ENCODE measurements around the gene SPINDOC.
A peak's percentile ranks its signal among the peaks of the same experiment; 100 is the strongest.
"Not testable (repeated sequence)": the region's sequence is repeated elsewhere in the genome, so short reads cannot be mapped to it uniquely, and the experiment has no call there.

SPINDOC gene

DNA sequence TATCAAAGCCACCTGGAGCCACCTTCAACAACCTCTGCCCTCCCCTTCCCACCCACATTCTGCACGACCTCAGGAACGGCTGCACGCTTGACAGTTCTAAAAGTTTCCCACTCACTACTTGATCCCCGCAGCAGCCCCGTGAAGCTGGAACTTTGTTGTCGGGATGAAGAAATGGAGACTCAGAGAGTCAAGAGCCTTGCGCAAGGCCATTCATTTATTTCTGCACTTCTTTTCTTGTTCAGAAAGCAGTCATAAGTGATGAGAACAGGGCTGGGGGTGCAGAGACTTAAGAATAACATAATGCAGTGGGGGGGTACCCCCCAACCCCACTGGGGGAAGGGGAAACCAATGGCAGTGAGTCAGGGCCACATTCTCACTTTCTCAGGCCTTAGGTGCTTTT is 42.5 kb upstream of the SPINDOC start:
- Mint-ChIP-seq H3K27ac (no peak overlapping the region), H3K9me3 (no peaks in the 10 kb centered on the region), H3K4me1 (peaks cover 4% of the 10 kb centered on the region), H3K4me3 (no peak overlapping the region), H3K36me3 (no peaks in the 10 kb centered on the region), H3K27me3 (peaks cover 2% of the 10 kb centered on the region)
- no peak for DNase-seq (ENCODE audit: low spot score in 2 of 2)
- ATAC-seq (ENCODE audit: low read depth): no peak

DNA sequence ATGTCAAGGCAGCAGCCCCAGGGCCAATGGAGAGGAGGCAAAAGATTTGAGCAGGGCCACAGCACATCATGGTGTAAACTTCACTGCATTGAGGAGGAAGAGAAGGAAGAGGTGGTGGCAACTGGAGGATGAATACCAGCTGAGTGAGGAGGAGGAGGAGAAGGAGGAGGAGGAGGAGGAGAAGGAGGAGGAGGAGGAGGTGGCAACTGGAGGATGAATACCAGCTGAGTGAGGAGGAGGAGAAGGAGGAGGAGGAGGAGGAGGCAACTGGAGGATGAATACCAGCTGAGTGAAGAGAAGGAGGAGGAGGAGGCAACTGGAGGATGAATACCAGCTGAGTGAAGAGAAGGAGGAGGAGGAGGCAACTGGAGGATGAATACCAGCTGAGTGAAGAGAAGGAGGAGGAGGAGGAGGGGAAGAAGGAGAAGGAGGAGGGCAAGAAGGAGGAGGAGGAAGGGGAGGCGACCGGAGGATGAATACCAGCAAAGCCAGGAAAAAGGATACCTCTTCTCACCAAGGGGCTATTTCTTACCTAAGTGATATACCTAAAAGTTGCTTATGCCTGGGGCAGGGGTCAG is 41.4 kb upstream of the SPINDOC start:
- not testable (repeated sequence) for H3K27ac Mint-ChIP-seq; H3K36me3 Mint-ChIP-seq; H3K4me3 Mint-ChIP-seq; H3K27me3 Mint-ChIP-seq; H3K9me3 Mint-ChIP-seq; ATAC-seq (ENCODE audit: low read depth); H3K4me1 Mint-ChIP-seq; DNase-seq (ENCODE audit: low spot score in 2 of 2)

DNA sequence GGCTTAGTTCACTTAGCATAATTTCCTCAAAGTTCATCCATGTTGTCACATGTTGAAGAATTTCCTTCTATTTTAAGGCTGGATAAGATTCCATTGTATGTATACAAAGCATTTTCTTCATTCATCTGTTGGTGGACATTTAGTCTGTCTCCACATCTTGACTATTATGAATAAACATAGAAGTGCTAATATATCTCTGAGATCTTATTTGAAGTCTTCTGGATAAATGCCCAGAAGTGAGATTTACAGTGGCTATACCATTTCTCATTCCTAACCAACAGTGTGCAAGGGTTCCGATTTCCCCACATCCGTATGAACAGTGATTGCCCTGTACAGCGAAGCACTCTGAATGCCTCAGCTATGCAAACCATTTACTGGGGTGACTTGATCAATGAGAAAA is 38.1 kb upstream of the SPINDOC start:
- ATAC-seq (ENCODE audit: low read depth) (no peak), DNase-seq (ENCODE audit: low spot score in 2 of 2) (no peak)
- Mint-ChIP-seq H3K36me3 (no peaks in the 10 kb centered on the region), H3K4me3 (no peak overlapping the region), H3K27me3 (peaks cover 2% of the 10 kb centered on the region), H3K9me3 (no peaks in the 10 kb centered on the region), H3K4me1 (no peaks in the 10 kb centered on the region), H3K27ac (no peak overlapping the region)

DNA sequence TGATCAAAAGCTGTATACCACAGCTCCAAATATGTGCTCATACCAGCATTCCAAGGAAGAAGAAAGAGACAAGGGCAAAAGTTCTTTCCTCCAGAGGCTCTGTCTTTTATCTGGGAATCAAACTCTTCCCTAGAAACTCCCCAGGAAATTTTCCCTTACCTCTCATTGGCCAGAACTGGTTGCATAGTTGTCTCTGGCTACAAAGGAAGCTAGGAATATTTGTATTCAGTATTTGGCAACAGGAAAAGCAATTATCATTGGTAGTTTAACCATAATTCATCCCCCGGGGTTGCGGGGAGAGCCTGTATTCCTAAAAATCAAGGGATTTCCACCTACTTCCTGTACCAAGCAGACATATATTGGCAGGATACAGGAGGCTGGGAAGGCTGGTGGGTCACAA is 34.2 kb upstream of the SPINDOC start:
- DNase-seq (ENCODE audit: low spot score in 2 of 2) (no peak), ATAC-seq (ENCODE audit: low read depth) (no peak)
- Mint-ChIP-seq H3K27me3 (no peaks in the 10 kb centered on the region), H3K36me3 (no peaks in the 10 kb centered on the region), H3K27ac (no peak overlapping the region), H3K4me1 (no peaks in the 10 kb centered on the region), H3K9me3 (no peaks in the 10 kb centered on the region), H3K4me3 (no peak overlapping the region)

DNA sequence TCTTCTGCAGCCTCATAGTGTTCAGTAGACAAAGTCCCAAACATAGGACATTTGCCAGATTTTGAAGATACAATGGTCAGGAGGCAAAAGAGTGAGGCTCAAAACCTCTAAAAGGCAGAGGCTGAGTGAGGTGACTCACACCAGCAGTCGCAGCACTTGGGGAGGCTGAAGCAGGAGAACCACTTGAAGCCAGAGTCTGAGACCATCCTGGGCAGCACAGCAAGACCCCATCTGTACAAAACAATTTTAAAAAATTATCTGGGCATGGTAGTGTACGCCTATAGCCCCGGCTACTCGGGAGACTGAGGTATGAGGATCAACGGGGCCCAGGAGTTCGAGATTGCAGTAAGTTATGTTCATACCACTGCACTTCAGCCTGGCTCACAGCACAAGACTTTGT is 30.5 kb upstream of the SPINDOC start:
- no peak overlapping the region for H3K27ac Mint-ChIP-seq
- ATAC-seq (ENCODE audit: low read depth): no peak
- H3K4me1 Mint-ChIP-seq: peaks cover 9% of the 10 kb centered on the region
- no peaks in the 10 kb centered on the region for H3K36me3 Mint-ChIP-seq
- H3K27me3 Mint-ChIP-seq: peaks cover 4% of the 10 kb centered on the region
- no peak for DNase-seq (ENCODE audit: low spot score in 2 of 2)
- no peak overlapping the region for H3K4me3 Mint-ChIP-seq
- no peaks in the 10 kb centered on the region for H3K9me3 Mint-ChIP-seq

DNA sequence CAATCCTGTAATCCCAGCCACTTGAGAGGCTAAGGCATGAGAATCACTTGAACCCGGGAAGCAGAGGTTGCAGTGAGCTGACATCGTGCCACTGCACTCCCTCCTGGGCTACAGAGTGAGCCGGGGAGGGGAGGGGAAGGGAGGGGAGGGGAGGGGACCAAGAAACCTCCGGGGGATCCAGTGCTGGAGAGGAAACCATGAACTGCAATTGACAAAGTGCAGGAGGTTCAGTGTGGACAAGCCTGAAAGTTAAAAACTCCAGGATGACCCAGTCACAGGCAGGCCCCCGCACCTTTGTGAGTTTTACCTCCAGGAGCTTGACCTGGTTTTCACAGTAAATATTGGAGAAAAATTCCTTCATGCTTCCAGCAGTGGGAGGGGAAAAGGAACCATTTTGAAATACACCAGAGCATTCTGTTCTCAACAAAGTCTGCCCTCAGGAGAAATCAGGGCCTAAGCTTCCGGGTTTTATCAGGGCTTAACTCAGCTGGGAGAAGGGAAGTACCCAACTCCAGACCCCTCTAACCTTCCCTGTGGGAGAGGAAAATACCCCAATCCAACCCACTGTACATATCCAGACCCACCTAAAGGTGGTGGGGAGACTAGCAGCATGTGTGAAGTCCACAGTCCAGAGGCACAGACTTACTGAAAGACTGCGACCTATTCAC is 29.2 kb upstream of the SPINDOC start:
- Mint-ChIP-seq H3K9me3 (no peaks in the 10 kb centered on the region), H3K27ac (no peak overlapping the region), H3K36me3 (no peaks in the 10 kb centered on the region), H3K4me1 (peaks cover 9% of the 10 kb centered on the region), H3K27me3 (peaks cover 4% of the 10 kb centered on the region), H3K4me3 (no peak overlapping the region)
- no peak for DNase-seq (ENCODE audit: low spot score in 2 of 2)
- no peak for ATAC-seq (ENCODE audit: low read depth)

DNA sequence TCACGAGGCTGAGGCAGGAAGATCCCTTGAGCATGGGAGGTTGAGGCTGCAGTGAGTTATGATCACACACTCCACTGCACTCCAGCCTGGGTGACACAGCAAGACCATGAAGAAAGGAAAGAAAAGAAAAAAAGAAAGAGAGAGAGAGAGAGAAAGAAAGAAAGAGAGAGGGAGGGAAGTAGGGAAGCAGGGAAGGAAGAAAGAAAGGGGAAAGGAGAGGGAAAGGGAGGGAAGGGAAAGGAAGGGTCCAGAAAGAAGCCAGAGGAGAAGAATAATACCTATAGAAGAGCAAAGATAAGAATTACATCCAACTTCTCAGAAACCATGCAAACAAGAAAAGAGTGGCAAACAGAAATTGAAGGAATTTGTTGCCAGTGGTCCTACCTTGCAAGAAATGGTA is 27.4 kb upstream of the SPINDOC start:
- Mint-ChIP-seq H3K4me3 (no peak overlapping the region), H3K36me3 (no peaks in the 10 kb centered on the region), H3K27me3 (peaks cover 4% of the 10 kb centered on the region), H3K9me3 (peaks cover 2% of the 10 kb centered on the region), H3K27ac (no peak overlapping the region), H3K4me1 (peaks cover 12% of the 10 kb centered on the region)
- DNase-seq (ENCODE audit: low spot score in 2 of 2) (no peak), ATAC-seq (ENCODE audit: low read depth) (no peak)

DNA sequence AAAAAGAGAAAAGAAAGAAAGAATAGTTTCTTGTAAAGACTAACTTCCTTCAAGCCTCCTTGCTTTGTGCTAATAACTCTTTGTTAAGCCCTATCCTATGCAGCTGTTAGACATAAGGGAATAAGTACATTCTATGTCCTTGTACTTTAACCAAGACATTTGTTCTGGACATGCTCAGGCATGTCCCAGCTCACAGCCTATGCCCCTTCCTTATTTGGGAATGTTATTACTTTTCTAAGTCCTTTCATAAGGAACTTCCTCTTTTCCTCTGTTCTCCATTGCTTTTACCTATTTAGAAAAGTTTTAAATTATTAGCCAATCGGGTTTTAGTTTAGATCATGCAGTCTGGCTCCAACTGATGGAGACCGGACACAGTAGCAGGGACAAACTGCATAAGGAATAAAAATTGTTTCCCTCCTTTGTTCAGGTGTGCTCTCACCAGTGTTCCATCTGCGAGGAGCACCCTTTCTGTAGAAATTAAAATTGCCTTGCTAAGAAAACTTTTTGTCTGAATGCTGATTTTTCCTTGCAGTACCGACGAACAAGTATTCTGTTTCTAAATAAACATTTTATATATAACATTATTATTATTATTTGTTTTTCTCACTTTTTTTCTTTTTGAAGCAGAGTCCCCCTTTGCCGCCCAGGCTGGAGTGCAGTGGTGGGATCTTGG is 21.6 kb upstream of the SPINDOC start:
- H3K27ac Mint-ChIP-seq: no peak overlapping the region
- H3K9me3 Mint-ChIP-seq: peaks cover 9% of the 10 kb centered on the region
- ATAC-seq (ENCODE audit: low read depth): no peak
- no peak overlapping the region for H3K4me3 Mint-ChIP-seq
- H3K27me3 Mint-ChIP-seq: peaks cover 6% of the 10 kb centered on the region
- no peak for DNase-seq (ENCODE audit: low spot score in 2 of 2)
- H3K4me1 Mint-ChIP-seq: peaks cover 3% of the 10 kb centered on the region
- H3K36me3 Mint-ChIP-seq: peaks cover 3% of the 10 kb centered on the region

DNA sequence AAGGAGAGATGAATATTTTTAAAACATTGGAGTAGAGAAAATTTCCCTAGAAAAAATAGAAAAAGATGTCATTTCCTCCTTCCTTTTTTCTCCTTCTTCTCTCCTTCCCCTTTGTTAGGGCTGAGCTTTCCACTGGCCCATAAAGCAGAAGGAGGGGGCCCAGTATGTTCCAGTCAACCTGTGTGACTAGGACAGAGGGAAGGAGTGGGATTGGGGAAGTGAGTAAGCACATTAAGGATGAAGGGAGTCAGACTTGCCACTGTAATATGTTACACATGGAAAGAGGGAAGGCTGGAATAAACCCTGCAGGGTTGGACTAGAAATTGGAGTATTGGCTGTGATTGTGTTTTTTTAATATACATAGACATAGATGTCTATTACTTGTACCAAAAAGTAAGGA is 20.1 kb upstream of the SPINDOC start:
- ATAC-seq (ENCODE audit: low read depth) (no peak), DNase-seq (ENCODE audit: low spot score in 2 of 2) (no peak)
- Mint-ChIP-seq H3K27ac (no peak overlapping the region), H3K4me1 (peaks cover 3% of the 10 kb centered on the region), H3K36me3 (peaks cover 3% of the 10 kb centered on the region), H3K27me3 (peaks cover 10% of the 10 kb centered on the region), H3K9me3 (peaks cover 9% of the 10 kb centered on the region), H3K4me3 (no peak overlapping the region)

DNA sequence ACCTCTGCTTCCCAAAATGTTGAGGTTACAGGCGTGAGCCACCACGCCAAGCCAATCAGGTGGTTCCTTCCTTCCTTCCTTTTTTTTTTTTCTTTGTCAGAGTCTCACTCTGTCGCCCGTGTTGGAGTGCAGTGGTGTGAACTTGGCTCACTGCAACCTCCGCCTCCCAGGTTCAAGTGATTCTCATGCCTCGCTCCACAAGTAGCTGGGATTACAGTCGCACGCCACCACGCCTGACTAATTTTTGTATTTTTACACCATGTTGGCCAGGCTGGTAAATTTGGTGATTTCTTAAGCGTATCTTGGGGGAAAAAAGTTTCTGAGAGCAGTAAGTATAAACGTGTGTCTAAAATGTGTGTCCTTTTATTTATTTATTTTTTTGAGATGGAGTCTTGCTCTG is 18.2 kb upstream of the SPINDOC start:
- DNase-seq (ENCODE audit: low spot score in 2 of 2): no peak
- Mint-ChIP-seq H3K27me3 (peaks cover 13% of the 10 kb centered on the region), H3K4me1 (peaks cover 3% of the 10 kb centered on the region), H3K9me3 (peaks cover 9% of the 10 kb centered on the region), H3K27ac (no peak overlapping the region), H3K4me3 (no peak overlapping the region), H3K36me3 (peaks cover 3% of the 10 kb centered on the region)
- no peak for ATAC-seq (ENCODE audit: low read depth)

DNA sequence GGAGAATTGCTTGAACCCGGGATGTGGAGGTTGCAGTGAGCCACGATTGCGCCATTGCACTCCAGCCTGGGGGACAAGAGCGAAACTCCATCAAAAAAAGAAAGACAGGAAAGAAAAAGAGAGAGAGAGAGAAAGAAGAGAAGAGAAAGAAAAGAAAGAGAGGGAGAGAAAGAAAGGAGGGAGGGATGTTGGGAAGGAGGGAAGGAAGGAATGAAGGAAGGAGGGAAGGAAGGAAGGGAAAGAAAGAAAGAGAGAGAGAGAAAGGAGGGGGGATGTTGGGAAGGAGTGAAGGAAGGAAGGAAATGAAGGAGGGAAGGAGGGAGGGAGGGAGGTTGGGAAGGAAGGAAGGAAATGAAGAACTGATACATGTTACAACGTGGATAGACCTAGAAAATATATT is 12.3 kb upstream of the SPINDOC start:
- H3K27ac Mint-ChIP-seq: no peak overlapping the region
- H3K4me1 Mint-ChIP-seq: peaks cover 3% of the 10 kb centered on the region
- H3K27me3 Mint-ChIP-seq: peaks cover 12% of the 10 kb centered on the region
- H3K4me3 Mint-ChIP-seq: no peak overlapping the region
- H3K36me3 Mint-ChIP-seq: peaks cover 1% of the 10 kb centered on the region
- ATAC-seq (ENCODE audit: low read depth) (no peak), DNase-seq (ENCODE audit: low spot score in 2 of 2) (no peak)
- H3K9me3 Mint-ChIP-seq: no peaks in the 10 kb centered on the region

DNA sequence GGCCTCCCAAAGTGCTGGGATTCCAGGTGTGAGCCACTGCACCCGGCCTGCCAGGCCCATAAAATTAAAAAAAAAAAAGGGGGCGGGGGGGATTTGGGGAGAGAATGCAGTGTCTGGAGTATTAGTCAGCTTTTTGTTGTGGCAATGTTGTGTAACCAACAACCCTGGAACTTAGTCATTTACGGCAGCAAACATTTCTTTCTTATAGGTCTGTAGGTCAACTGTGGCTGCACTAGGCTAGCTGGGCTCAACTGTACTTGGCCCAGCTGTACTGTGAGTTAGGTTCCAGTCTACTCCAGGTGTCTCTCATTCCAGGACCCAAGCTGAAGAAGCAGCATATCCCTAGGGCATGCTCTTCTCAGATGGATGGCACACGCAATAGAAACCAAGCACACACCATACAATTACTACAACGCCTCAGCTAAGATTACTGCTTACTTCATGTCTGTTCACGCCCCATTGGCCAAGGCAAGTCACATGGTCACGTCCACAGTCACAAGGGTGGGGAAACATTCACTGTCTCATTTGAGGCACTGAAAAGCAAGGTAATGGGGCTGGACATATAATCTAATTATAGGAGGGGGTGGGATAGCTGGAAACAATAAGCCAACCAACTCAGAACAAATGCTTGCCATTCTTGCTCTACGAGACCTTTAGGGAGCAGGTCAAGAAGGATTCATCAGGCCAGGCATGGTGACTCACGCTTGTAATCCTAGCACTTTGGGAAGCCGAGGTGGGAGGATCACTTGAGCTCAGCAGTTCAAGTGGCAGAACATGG is 10.4 kb upstream of the SPINDOC start:
- H3K27me3 Mint-ChIP-seq: peaks cover 6% of the 10 kb centered on the region
- DNase-seq (ENCODE audit: low spot score in 2 of 2): no peak

DNA sequence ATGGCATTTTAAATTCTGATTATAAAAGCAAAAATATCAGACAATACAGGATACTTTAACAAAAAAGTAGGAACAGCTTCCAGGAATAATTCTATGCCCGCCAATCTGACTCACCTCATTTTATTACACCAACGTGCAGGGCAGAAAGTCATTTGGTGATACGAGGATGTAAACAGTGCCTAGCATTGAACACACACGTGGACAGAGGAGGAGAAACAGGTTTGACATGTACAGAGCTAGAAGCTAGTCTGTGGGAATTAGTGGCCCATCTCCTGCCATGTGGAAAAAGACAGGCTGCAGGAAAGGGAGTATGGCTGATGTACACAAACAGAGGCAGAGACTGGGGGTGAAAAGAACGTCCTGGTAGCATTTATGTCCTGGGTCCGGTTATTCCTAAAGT is 9.0 kb upstream of the SPINDOC start:
- H3K9me3 Mint-ChIP-seq: no peaks in the 10 kb centered on the region
- no peak overlapping the region for H3K27ac Mint-ChIP-seq
- H3K4me1 Mint-ChIP-seq: peaks cover 3% of the 10 kb centered on the region
- H3K4me3 Mint-ChIP-seq: no peak overlapping the region
- DNase-seq (ENCODE audit: low spot score in 2 of 2): no peak
- peaks cover 1% of the 10 kb centered on the region for H3K27me3 Mint-ChIP-seq
- no peak for ATAC-seq (ENCODE audit: low read depth)
- peaks cover 1% of the 10 kb centered on the region for H3K36me3 Mint-ChIP-seq

More for the DNA sequence above, 10.4 kb upstream of the SPINDOC start:
- no peaks in the 10 kb centered on the region for H3K9me3 Mint-ChIP-seq
- peaks cover 1% of the 10 kb centered on the region for H3K36me3 Mint-ChIP-seq
- H3K4me1 Mint-ChIP-seq: peaks cover 3% of the 10 kb centered on the region
- no peak overlapping the region for H3K27ac Mint-ChIP-seq
- no peak overlapping the region for H3K4me3 Mint-ChIP-seq
- peak; percentile 47 for ATAC-seq (ENCODE audit: low read depth)

DNA sequence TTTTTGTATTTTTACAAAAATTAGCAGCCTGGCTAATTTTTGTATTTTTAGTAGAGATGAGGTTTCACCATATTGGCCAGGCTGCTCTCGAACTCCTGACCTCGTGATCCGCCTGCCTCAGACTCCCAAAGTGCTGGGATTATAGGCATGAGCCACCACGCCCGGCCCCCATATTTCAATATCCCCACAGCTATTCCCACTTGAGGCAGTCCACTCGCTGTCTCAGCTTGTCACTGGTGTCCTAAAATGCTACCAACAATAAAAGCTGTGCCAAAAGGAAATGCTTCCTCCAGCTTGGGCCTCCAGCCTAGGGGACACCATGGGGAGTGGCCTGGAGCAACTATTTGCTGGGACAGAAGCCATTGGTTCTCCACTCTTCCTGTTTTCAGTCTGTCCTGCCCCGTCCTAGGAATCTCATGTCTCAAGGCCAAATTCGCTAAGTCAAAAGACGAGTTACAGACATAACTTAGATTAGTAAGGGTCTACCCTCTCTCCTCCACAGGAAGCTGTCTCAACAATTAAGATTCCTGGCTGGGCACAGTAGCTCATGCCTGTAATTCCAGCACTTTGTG is 7.3 kb upstream of the SPINDOC start:
- Mint-ChIP-seq H3K9me3 (no peaks in the 10 kb centered on the region), H3K4me3 (no peak overlapping the region), H3K36me3 (peaks cover under 1% of the 10 kb centered on the region), H3K4me1 (peaks cover 3% of the 10 kb centered on the region), H3K27ac (no peak overlapping the region), H3K27me3 (no peaks in the 10 kb centered on the region)
- DNase-seq (ENCODE audit: low spot score in 2 of 2) (no peak), ATAC-seq (ENCODE audit: low read depth) (no peak)

Measured in memory B cell (primary cell).